Frontal cortex (tissue), 4 donors: ENCODE data around the gene THAP7. TPM values are rescaled to one million over a fixed set of nuclear protein-coding genes. Genes with fewer than 3 reads are reported as not detected.
"Not testable (repeated sequence)": the region's sequence is repeated elsewhere in the genome, so short reads cannot be mapped to it uniquely, and the experiment has no call there.

Experiments
- DNase-seq, 2 donors: peaks; one replicate each; pipeline ENCODE4 v3.0.0; 2012; ENCODE audit warnings: low spot score in 2 of 2
- FAIRE-seq: peaks from 2 replicates; lab custom pipeline; 2012; peaks lifted over from hg19 to GRCh38; lab: Jason Lieb, UNC
- total RNA-seq: library from RNA; depleted of rRNA; stranded (reverse); fragments of >200 nt; gene quantifications from one replicate; pipeline ENCODE4 v1.2.3, GENCODE V29; 2014
- donor health status: control.
- donor health status: control.
- donor health status: control.

The THAP7 gene
- total RNA-seq, 1 donor from 2014 or later: 22.0 TPM

GRCh38 chr22:20981787-20982562 lies 19.9 kb downstream of the THAP7 start, which contains the start of gene LZTR1:
LZTR1 (plus strand) TSS chr22:20982297; CDS start chr22:20982372, 75 bp downstream.
- no peak for FAIRE-seq
- DNase-seq: peak; percentile 92 to 93

- no peak for FAIRE-seq
- DNase-seq: no peak
Observed at GRCh38 chr22:20980938-20981722, 20.8 kb downstream of the THAP7 start.

GRCh38 chr22:20980523-20980922 lies 21.4 kb downstream of the THAP7 start:
- DNase-seq: no peak
- FAIRE-seq: no peak

GRCh38 chr22:20979940-20980453 lies 21.9 kb downstream of the THAP7 start:
- no peak for FAIRE-seq
- no peak for DNase-seq

- peak in 1 of 2 donors; percentile 86 for DNase-seq
- no peak for FAIRE-seq
Observed at GRCh38 chr22:20979243-20979809, 22.6 kb downstream of the THAP7 start.

- DNase-seq (no peak), FAIRE-seq (no peak)
Observed at GRCh38 chr22:20978419-20978818, 23.5 kb downstream of the THAP7 start.

- DNase-seq (no peak), FAIRE-seq (no peak)
Observed at GRCh38 chr22:20977516-20978170, 24.3 kb downstream of the THAP7 start.

- no peak for FAIRE-seq
- no peak for DNase-seq
Observed at GRCh38 chr22:20977019-20977418, 24.9 kb downstream of the THAP7 start.

- DNase-seq: no peak
- FAIRE-seq: no peak
Observed at GRCh38 chr22:20976291-20976877, 25.5 kb downstream of the THAP7 start.

GRCh38 chr22:20975541-20976290 lies 26.2 kb downstream of the THAP7 start:
- FAIRE-seq (no peak), DNase-seq (no peak)

- DNase-seq: no peak
- no peak for FAIRE-seq
Observed at GRCh38 chr22:20974336-20974955, 27.5 kb downstream of the THAP7 start.

GRCh38 chr22:20973634-20974286 lies 28.2 kb downstream of the THAP7 start:
- no peak for FAIRE-seq

GRCh38 chr22:20972933-20973577 lies 28.9 kb downstream of the THAP7 start:
- no peak for FAIRE-seq
- no peak for DNase-seq

More at GRCh38 chr22:20973634-20974286, 28.2 kb downstream of the THAP7 start:
- no peak for DNase-seq

- not testable (repeated sequence) for DNase-seq, FAIRE-seq
Observed at GRCh38 chr22:20972014-20972694, 29.8 kb downstream of the THAP7 start.

GRCh38 chr22:20970939-20971657 lies 30.8 kb downstream of the THAP7 start:
- no peak for FAIRE-seq
- DNase-seq: no peak

GRCh38 chr22:20968281-20968977 lies 33.5 kb downstream of the THAP7 start:
- DNase-seq (no peak), FAIRE-seq (no peak)
